Upper lobe of left lung (tissue), 6 donors: Measurements from ENCODE around the gene CCDC183. TPM values are rescaled to one million over a fixed set of nuclear protein-coding genes. Genes with fewer than 3 reads are reported as not detected.

ENCODE experiments used
- ATAC-seq, 2 donors: fragments of 200-7000 bp; cut with Tn5 transposase; one replicate each; pipeline ENCODE4 v1.9.1; 2022; ENCODE audit warnings: mild to moderate bottlenecking in 2 of 2, moderate library complexity in 2 of 2; ENCODE audit not compliant: low FRiP score in 2 of 2
- DNase-seq, 2 donors: peaks; one replicate each; pipeline ENCODE4 v3.0.0-alpha.2; 2019 to 2020
- H3K27ac ChIP-seq, 4 donors: fragments of 200-600 bp; sonication (generic); one replicate each; pipeline ENCODE4 v1.5.1; 2016 to 2019
- H3K27me3 ChIP-seq, 4 donors: fragments of 200-600 bp; sonication (generic); one replicate each; pipeline ENCODE4 v1.5.1; 2017 to 2019
- H3K36me3 ChIP-seq, 4 donors: fragments of 200-600 bp; sonication (generic); one replicate each; pipeline ENCODE4 v1.5.1; 2016 to 2019
- H3K4me1 ChIP-seq, 4 donors: fragments of 200-600 bp; sonication (generic); one replicate each; pipeline ENCODE4 v1.5.1; 2018 to 2019
- H3K4me3 ChIP-seq, 4 donors: fragments of 200-600 bp; sonication (generic); one replicate each; pipeline ENCODE4 v1.5.1; 2017 to 2019; ENCODE audit warnings: mild to moderate bottlenecking in 2 of 4, moderate library complexity in 1 of 4
- H3K9me3 ChIP-seq, 4 donors: fragments of 200-600 bp; sonication (generic); one replicate each; pipeline ENCODE4 v1.5.1; 2018 to 2019
- CTCF ChIP-seq, 6 experiments: fragments of 450-650 bp in 4 of 6; fragments of 200-600 bp in 2 of 6; sonication (generic) in 2 of 6; IDR thresholded peaks; one replicate each; pipeline ENCODE4 v1.5.1; 2016 to 2019; ENCODE audit warnings: antibody characterized with exemption in 6 of 6
- EP300 ChIP-seq, 4 donors: sonication (generic); formaldehyde crosslinking; IDR thresholded peaks; one replicate each; pipeline ENCODE4 v1.5.1; 2017; ENCODE audit warnings: antibody characterized with exemption in 4 of 4, control low read depth in 2 of 4
- POLR2A ChIP-seq, 4 donors: fragments of 450-650 bp; IDR thresholded peaks; one replicate each; pipeline ENCODE4 v1.5.1; 2016 to 2017; ENCODE audit warnings: antibody characterized with exemption in 4 of 4, mild to moderate bottlenecking in 2 of 4
- POLR2AphosphoS5 ChIP-seq, 2 donors: sonication (generic); formaldehyde crosslinking; IDR thresholded peaks; one replicate each; pipeline ENCODE4 v1.5.1; 2017; ENCODE audit warnings: antibody characterized with exemption in 2 of 2
- WGBS, 2 donors: methylation state at CpG; one replicate each; pipeline ENCODE4 v1.1.5; 2017 to 2018; 5-methylcytosine and 5-hydroxymethylcytosine counted together
- total RNA-seq, 6 donors: library from RNA; depleted of rRNA in 4 of 6; stranded (reverse); fragments of >200 nt in 4 of 6; gene quantifications; one replicate each; pipeline versions ENCODE4 v1.1.0 to v1.2.1, GENCODE V29; 2016 to 2021
- donor health status: DM: no; HTN: no; CAD: no; lungs with moderate emphysema.
- donor health status: DM: no; HTN: yes; CAD: no; lungs with severe emphysema.

CCDC183 gene
- total RNA-seq, 6 donors from 2014 or later: 1.9 to 130 (median 6.6) TPM

- WGBS, 2 donors: 76 to 82% methylated on average over 16 to 25 of the region's 25 CpGs
- Histone ChIP-seq H3K36me3 (peaks cover 0 to 3% (median 0%) of the 10 kb centered on the region in 4 donors), H3K27me3 (no peaks in the 10 kb centered on the region), H3K4me3 (peak overlapping the region; percentile 54 to 99 (median 97)), H3K27ac (peak overlapping the region; percentile 84 to 94 (median 88)), H3K9me3 (no peaks in the 10 kb centered on the region), H3K4me1 (peaks cover 31 to 49% (median 33%) of the 10 kb centered on the region in 4 donors)
- TF ChIP-seq POLR2A (IDR thresholded peaks at IDR 0.05) (no peak), CTCF (IDR thresholded peaks at IDR 0.05) (no peak), POLR2AphosphoS5 (IDR thresholded peaks at IDR 0.05) (no peak), EP300 (IDR thresholded peaks at IDR 0.05) (no peak)
- DNase-seq (no peak), ATAC-seq (no peak)
Measured at GRCh38 chr9:136806631-136807201, 10.6 kb downstream of the CCDC183 start.

GRCh38 chr9:136807281-136808074, 11.3 kb downstream of the CCDC183 start, which contains the start of gene RABL6:
Gene RABL6 (plus strand): TSS chr9:136807948. CDS start chr9:136808197, 249 bp downstream.
- Histone ChIP-seq H3K4me3 (peak within 1 kb of the TSS; percentile 95 to 99 (median 99)), H3K36me3 (peaks cover 0 to 3% (median 0%) of the 10 kb centered on the region in 4 donors), H3K27ac (peak within 1 kb of the TSS; percentile 84 to 94 (median 88)), H3K4me1 (peaks cover 31 to 52% (median 33%) of the 10 kb centered on the region in 4 donors), H3K9me3 (no peaks in the 10 kb centered on the region), H3K27me3 (no peaks in the 10 kb centered on the region)
- peak; percentile 48 to 68 for TF ChIP-seq POLR2AphosphoS5 (IDR thresholded peaks at IDR 0.05)
- no peak for TF ChIP-seq EP300 (IDR thresholded peaks at IDR 0.05)
- peak in 3 of 4 donors; percentile 41 to 87 (median 72) for TF ChIP-seq POLR2A (IDR thresholded peaks at IDR 0.05)
- peak in 4 of 6 experiments; percentile 24 to 46 (median 32) for TF ChIP-seq CTCF (IDR thresholded peaks at IDR 0.05)
- DNase-seq: peak; percentile 67 to 97
- 0 to 2% methylated on average over 32 to 63 of the region's 96 CpGs for WGBS, 2 donors
- ATAC-seq: peak; percentile 77 to 96

- peaks cover 31 to 58% (median 33%) of the 10 kb centered on the region in 4 donors for H3K4me1 ChIP-seq
- DNase-seq (peak; percentile 37 to 92), ATAC-seq (peak in 1 of 2 donors; percentile 35)
- WGBS, 2 donors: 0 to 1% methylated on average over 2 to 31 of the region's 93 CpGs
- H3K27me3 ChIP-seq: no peaks in the 10 kb centered on the region
- H3K9me3 ChIP-seq: no peaks in the 10 kb centered on the region
- peak overlapping the region; percentile 84 to 94 (median 88) for H3K27ac ChIP-seq
- peak overlapping the region; percentile 95 to 99 (median 99) for H3K4me3 ChIP-seq
- TF ChIP-seq EP300 (IDR thresholded peaks at IDR 0.05) (no peak), POLR2AphosphoS5 (IDR thresholded peaks at IDR 0.05) (no peak), CTCF (IDR thresholded peaks at IDR 0.05) (peak in 1 of 6 experiments; percentile 1), POLR2A (IDR thresholded peaks at IDR 0.05) (no peak)
- peaks cover 0 to 3% (median under 1%) of the 10 kb centered on the region in 4 donors for H3K36me3 ChIP-seq
Measured at GRCh38 chr9:136808075-136808805, 12.1 kb downstream of the CCDC183 start.

GRCh38 chr9:136808806-136809158, 12.6 kb downstream of the CCDC183 start:
- Histone ChIP-seq H3K4me1 (peaks cover 31 to 58% (median 33%) of the 10 kb centered on the region in 4 donors), H3K27me3 (no peaks in the 10 kb centered on the region), H3K36me3 (peaks cover 0 to 4% (median 2%) of the 10 kb centered on the region in 4 donors), H3K9me3 (no peaks in the 10 kb centered on the region), H3K27ac (peak overlapping the region; percentile 4 to 94 (median 88)), H3K4me3 (peak overlapping the region; percentile 95 to 99 (median 99))
- ATAC-seq (no peak), DNase-seq (no peak)
- no peak for TF ChIP-seq CTCF (IDR thresholded peaks at IDR 0.05)
- no peak for TF ChIP-seq EP300 (IDR thresholded peaks at IDR 0.05)
- no peak for TF ChIP-seq POLR2A (IDR thresholded peaks at IDR 0.05)
- TF ChIP-seq POLR2AphosphoS5 (IDR thresholded peaks at IDR 0.05): no peak
- 4 to 6% methylated on average over 14 of the region's 14 CpGs for WGBS, 2 donors
